NCI-H2196 treated with DMSO at 0.1 percent for 48 hours (cell line): Measurements from ENCODE around the gene ALPG.
A peak's percentile ranks its signal among the peaks of the same experiment; 100 is the strongest.
"Not testable (repeated sequence)": the region's sequence is repeated elsewhere in the genome, so short reads cannot be mapped to it uniquely, and the experiment has no call there.

Source experiments
- DNase-seq: peaks from one replicate; lab custom pipeline; 2025; ENCODE audit not compliant: unreplicated experiment; lab: John Stamatoyannopoulos, UW

The ALPG gene

DNA sequence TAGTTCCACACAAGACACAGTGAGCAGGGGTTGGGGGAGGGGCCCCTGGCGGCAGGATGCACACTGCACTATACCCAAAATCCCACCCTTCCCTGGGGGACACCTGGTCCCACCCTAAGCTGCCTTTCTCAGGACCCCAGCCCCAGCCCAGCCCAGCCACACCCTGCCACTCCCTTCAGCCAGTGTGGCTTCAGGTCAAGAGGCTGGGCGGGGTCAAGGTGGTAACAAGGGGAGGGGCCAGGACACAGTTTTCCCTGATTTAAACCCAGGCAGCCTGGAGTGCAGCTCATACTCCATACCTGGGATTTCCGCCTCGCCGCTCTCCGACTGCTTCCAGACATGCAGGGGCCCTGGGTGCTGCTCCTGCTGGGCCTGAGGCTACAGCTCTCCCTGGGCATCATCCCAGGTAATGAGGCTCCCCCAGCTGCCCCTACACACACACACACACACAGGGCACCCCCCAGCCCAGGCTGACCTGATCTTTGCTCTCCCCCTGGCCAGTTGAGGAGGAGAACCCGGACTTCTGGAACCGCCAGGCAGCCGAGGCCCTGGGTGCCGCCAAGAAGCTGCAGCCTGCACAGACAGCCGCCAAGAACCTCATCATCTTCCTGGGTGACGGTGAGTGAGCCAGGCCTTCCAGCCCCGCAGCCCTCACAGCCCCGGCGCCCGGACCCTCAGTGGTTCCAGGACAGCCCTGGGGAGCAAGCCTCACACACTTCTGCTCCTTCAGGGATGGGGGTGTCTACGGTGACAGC, at the start of gene ALPG:
Gene ALPG (plus strand): TSS at position 289 of the 755 bp plus-strand sequence. CDS start 51 bp downstream, at position 340.
- DNase-seq: no peak

DNA sequence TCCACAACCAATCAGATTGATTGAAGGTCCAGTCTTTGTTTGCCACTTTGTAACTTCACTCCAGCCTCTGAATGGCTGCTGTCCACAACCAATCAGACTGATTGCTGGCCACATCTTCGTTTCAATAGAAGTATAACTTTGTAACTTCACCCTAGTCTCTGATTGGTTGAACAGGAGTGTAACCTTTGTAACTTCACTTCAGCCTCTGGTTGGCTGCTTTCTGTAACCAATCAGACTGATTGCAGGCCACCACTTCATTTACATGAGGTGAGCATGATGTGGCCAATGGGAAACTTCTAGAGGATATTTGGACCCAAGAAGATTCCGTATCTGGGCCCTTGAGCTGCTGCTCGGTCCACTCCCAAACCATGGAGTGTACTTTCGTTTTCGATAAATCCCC, 45.0 kb upstream of the ALPG start:
- no peak for DNase-seq

DNA sequence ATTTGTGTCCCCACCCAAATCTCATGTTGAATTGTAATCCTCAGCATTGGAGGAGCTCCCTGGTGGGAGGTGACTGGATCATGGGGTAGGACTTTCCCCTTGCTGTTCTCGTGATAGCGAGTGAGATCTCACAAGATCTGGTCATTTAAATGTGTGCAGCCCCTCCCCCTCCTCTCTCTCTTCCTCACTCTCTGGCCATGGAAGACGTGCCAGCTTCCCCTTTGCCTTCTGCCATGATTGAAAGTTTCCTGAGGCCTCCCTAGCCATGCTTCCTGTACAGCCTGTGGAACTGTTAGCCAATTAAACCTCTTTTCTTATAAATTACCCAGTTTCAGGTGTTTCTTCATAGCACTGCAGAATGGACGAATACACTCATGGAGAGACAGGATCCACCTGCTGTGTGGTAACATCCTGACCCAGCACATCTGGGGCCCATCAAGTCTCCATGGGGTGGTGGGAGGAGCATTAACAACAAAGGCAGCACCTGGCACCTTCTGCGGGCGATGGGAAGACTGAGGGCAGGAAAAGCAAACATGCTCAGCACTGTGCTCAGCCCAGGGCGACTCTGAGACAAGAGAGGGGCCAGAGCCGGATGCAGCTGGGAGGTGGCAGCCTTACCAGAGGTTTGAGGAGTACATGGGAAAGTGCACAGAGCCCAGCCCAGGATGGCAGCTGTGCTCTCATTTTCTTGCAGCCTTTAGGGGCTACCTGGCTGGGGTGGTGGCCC, 44.3 kb upstream of the ALPG start:
- no peak for DNase-seq

DNA sequence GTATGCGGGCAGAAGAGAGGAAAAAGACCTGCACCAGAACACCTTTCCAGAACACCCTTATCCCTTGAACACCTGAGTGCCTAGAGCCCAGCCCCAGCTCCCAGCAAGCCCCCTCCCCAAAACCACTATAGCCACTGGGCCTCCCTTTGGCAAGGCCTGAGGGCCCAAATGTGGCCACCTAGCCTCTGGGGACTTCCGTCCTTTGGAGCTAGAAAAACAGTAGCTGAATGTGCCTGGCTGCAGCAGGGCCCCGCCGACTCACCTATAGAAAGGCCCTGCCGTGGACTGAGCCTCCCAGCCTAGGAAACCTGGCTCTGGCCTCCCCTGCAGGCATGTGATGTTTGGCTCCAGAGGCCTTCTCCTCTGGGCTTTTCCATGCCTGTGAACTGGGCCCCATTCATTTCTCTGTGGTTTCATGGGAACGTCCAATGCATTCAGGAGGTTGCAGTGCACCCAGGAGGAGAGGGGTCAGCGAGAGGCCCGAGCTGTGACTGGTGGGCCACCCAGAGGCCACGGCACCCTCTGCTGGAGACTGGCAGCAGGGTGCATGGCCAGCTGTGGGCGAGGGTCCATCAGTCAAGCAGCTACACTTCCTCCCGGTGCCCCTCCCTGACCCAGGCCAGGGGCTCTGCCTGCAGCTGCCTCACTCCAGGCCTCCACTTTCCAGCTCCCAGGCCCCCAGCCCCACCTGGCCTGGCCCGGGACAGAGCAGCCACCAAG, 43.4 kb upstream of the ALPG start:
- DNase-seq: not testable (repeated sequence)

DNA sequence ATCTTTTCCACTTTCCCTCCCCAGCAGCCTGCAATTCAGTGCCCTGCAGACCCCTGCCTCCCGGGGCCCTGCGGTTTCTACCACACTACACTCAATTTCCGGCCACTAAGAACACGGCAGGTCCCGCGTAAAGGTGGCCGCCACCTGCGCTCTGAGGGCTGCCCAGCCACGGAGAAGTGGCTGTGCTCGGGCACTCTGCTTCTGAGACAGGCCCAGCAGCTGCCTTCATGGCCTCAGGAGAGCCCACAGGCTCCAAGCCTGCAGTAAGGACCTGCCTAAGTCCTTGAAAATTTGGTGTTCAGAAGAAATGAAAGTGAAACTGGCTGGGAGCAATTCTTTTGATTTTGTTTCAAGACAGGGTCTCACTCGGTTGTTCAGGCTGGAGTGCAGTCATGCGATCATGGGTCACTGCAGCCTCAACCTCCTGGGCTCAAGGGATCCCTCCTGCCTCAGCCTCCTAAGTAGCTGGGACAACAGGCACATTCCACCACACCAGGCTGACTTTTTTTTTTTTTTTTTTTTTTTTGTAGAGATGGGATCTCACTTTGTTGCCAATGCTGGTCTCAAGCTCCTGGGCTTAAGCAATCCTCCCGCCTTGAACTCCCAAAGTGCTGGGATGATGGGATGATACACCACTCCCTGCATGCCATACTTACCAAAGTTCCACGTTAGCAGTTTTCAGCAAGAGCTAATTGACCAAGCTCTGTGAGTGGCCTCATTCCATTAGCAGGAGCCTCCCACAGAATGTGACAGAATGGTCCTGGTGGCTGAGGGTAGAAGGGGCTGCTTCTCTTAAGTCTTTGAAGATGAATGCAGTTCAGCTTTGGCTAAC, 42.6 kb upstream of the ALPG start:
- DNase-seq: no peak

DNA sequence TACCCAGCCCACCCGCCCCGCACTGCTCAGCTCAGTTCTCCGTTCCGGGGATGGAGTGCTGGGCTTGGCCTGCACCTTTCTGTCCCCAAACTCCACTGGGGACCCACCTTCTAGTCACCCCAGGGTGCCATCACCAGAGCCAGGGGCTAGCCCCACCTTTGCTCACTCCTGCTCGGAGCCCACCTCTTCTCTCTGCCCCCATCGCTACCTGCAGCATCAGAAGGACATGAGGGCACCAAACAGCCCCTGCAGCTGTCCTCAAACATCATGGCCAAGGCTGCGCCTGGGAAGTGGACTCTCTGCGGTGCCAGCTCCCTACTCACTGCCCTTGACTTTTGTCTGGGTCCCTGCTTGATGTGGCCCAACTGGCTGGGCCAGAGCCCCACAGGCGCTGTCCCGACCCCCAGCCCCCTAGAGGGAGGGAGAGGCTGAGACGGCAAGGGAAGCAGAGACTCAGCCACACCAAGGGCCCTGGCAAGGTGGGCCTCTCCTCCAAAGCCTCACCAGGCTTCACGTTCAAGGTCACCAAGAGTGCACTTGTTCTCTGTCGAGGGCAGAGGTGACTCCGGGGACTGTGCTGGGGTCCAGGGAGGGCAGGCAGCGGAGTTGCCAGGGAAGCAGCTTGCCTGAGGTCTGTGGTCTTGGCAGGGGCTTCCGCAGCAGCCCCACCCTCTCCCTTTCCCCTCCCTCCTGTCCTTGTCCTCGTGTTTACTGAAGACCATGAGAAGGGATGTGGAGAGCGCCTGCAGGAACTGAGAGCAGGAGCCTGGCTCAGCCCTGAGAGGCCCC, 41.6 kb upstream of the ALPG start:
- not testable (repeated sequence) for DNase-seq

DNA sequence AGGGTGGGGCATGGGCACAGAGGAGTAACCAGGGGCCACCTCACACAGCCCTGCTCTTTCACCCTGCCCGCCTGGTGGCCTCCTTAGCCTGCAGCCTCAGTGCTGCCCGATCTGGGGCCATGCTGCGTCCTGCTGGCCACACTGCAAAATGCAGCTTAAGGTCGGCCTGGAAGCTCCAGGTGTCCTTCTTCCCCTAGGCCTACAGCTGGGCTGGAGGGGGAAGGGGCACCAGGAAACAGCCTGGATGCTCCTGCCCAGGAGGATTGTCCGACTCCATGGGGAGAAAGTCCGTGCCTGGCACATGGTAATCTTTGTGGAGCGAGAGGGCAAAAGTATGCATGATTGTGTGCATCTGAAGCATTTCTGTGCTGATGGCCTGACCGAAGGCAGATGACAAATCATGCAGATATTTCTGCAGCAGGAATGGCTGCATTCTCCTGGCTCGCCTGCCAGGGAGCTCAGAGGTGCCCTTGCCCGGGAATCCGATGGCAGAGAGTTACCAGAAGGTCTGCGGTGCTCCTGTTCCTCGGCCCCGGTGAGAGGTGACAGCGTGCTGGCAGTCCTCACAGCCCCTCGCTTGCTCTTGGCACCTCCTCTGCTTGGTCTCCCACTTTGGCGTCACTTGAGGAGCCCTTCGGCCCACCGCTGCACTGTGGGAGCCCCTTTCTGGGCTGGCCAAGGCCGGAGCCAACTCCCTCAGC, 40.9 kb upstream of the ALPG start:
- DNase-seq: peak; percentile 18

DNA sequence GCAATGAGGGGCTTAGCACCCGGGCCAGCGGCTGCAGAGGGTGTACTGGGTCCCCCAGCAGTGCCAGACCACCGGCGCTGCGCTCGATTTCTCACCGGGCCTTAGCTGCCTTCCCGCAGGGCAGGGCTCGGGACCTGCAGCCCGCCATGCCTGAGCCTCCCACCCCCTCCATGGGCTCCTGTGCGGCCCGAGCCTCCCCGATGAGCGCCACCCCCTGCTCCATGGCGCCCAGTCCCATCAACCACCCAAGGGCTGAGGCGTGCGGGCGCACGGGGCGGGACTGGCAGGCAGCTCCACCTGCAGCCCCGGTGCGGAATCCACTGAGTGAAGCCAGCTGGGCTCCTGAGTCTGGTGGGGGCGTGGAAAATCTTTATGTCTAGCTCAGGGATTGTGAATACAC, 40.2 kb upstream of the ALPG start:
- not testable (repeated sequence) for DNase-seq

DNA sequence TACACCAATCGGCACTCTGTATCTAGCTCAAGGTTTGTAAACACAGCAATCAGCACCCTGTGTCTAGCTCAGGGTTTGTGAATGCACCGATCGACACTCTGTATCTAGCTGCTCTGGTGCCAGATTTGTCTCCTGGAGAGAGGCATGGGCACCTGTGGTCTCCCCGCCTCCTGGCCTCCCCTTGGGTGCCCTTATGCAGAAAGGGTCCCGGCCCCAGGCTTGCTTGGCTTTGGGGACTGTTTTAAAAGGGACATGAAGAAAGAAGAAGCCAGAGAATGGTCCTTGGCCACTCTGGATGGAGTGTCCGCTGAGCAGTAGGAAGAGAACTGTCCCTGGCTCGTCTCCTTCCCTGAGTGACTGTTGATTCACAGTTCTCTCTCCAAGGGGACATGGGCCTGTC, 39.6 kb upstream of the ALPG start:
- no peak for DNase-seq

DNA sequence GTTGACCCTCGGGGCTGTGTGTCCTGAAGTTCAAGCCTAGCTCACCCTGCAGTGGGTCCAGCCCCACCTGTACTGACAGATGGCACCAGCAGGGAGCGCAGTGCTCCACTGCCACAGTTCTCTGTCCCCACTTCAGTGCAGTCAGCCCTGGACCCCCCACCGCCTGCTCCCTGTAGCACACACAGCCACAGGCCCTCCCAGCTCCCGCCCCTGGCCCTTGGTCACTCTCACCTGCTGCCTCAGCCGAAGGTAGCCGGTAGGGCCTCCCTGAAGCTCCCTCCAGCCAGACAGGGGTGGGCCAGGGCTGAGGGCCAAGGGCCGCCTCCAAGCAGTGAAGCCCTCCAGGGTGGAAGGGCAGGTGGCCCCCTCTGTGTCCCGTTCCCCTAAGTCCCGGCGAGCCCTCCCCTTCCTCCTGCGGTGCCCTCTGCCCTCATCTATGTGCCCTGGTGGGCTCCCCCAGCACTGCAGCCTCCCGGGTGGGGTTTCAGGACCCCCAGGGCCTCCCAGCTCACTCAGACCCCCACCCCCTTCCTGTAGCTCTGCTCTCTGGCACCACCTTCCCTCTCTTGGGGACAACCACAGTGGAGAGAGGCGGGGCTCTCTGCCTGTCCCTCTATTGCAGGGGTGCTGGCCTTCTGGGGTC, 38.9 kb upstream of the ALPG start:
- no peak for DNase-seq

DNA sequence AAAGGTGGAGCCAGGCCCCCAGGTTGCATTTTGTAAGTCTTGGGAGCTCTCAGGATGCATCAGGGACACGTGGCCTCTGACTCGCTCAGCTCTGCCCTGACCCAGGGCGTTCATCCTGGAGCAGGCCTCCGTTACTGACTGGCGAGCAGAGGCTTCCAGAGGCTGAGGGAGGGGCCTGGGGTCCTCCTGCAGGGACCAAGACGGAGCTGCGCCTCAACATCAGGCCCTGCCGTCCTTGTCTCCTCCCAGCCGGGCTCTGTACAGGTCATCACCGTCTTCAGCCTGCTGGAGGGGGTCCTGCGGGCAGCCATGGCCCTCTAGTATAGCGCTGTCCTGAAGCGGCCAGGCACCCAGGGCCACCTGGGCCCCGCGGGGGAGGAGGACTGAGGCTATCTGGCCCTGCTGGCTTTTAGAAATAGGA, 38.3 kb upstream of the ALPG start:
- no peak for DNase-seq

DNA sequence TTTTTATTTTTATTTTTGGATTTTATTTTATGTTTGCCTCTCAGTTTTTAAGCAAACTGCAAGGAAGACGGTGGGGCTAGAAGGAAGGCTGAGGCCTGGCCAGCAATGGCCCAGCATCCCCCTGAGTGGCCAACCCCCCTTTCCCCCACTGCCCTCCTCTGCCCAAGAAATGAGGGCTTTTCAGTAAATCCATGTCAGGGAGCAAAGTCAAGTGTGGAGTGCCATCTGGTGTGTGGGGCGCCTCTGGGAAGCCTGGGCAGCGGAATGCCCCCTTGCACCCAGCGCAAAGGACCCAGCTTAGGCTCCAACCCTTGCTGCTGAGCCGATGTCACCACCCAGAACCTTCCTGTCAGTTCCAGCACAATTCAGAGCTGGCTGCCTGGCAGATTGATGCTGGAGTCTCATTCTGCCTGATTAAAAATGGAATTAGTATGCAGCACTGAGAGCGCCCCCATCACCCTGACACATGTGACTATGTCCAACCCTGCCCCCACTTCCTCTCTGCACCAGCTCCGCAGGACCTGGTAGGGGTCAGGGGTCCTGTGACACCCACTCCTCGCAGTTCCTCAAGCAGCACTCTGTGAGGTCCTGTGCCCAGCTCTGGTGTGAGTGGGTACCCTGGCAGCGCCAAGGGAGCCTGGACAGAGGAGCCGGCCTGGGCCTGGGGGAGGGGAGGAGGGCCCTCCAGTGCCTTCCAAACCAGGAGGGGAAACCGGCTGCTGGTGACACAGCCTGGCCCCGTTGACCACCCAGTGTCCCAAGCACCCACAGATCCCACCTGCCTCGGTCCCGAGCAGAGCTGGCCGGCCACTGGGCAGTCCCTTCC, 37.3 kb upstream of the ALPG start:
- no peak for DNase-seq

DNA sequence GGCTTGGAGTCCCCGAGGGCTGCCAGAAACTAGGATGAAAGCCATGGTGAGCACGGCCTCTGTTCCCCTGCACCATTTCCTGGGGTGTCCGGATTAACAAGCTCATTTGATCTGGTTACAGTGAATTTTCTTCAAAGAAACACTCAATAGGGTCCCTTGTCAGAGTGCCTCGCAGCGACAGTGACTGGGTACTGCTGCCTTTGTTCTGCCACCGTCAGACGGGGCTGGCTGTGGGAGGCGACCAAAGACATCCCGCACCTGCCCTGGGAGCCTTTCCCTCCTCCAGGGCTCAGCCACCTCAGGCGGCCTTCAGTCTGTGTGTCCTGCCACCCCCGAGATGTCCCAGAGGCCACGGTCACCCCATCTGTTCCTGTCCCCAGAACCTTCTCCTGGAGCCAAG, 36.6 kb upstream of the ALPG start:
- not testable (repeated sequence) for DNase-seq

DNA sequence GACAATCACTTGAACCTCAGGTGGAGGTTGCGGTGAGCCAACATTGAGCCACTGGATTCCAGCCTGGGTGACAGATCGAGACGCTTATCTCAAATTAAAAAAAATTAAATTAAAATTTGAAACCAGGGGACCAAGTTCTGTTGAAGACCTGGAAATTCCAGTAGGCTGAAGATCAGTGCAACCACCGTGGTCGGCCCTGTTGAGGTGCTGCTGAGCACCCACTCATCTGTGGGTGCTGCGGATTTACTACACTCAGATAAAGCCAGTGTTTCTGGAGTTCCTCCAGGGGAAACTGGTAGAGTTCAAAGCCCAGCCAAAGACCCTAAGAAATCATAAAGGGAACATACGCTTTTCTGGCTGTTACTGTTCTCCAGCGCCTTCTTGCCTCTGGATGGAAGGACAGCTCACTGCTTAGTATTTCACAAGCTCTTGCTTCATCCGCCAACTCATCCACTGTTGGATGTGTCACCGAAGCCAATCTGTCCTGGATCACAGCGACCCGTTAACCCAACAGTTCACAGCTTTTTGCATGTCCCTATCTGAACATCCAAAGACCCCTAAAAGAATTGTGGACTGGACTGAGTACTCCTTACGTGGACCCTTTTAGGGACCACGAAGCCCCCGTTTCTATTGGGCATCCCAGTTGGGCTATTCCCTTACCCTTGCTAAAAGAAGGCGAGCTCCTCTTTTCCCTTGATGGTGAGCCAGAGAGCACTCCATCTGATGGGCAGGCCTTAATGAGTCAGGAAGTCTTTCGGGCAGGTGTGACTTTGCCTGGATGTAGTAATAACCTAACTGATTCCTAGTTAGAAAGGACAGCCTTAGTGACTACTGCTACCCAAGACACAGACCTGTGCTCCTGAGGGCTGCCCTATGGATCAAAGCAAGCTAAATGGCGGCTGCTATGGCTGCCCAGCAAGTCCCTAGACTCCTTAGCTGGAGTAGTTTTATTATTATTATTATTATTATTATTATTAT, 34.1 kb upstream of the ALPG start:
- DNase-seq: no peak

DNA sequence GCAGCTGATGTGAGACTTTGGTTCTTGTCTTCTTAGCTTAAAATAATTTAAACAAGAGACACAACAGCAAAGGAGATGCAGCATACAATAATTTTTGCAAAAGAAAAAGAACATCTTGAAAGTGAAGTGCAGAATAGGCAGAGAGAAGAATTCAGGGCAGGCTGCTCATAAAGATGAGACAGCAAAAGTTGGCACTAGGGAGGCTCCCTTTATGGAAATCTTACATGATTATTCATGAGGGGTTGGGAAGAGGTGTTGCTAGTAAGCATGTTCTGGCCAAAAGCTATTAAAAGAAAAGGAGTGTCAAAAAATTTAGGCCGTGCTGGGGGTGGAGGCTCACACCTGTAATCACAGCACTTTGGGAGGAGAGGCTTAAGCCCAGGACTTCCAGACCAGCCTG, 32.3 kb upstream of the ALPG start:
- no peak for DNase-seq

DNA sequence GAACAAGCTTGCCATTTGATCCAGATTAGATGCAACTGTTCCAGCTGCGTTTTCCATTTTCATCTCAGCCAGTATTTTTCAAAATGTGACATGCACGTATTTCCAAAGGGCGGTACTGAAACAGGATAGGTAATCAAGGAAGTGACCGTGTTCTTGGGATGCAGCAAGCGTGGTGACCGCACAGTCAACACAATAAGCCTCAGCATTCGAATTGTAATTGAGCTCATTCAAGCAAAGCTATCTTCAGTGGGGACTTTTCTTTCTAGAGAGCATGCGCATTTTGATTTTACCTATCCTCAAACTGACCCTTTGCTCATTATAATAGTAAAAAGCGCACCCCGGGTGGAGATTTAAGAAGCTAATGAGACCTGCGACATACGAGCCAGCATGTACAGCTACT, 31.5 kb upstream of the ALPG start:
- DNase-seq: no peak

DNA sequence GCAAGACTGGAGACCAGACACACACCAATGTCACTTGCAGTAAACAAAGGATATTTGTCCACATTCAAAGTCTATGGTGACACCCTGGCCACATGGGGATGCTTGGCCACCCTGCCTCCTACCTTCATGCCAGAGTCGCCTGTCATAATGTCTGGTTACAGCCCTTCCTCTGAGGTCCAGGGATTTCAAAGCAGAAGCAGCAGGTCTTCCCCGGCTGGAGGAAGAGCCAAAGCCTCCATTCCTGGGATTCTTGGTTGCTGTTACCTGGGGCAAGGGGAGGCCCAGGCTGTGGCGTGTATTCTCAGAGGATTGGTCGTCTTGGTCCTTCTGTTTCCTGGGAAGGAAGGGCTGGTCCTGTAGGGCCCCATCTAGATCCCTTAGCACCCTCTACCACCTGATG, 30.4 kb upstream of the ALPG start:
- DNase-seq: no peak
